HepG2 (cell line): ENCODE measurements around the gene GLB1L3. TPM values are rescaled to one million over a fixed set of nuclear protein-coding genes. Genes with fewer than 3 reads are reported as not detected.
A peak's percentile ranks its signal among the peaks of the same experiment; 100 is the strongest.

Source experiments
- ATAC-seq: fragments of 200-7000 bp; cut with Tn5 transposase; 3 replicates; pipeline ENCODE4 v1.9.1; 2020; ENCODE audit warnings: mild to moderate bottlenecking, moderate library complexity
- BruUV-seq: library from RNA; stranded (reverse); fragments of 400-500 nt; replicated peaks from 2 replicates; lab custom pipeline; 2021; lab: Mats Ljungman, UMichigan
- CTCF ChIA-PET: fragments of 300-600 bp; formaldehyde crosslinking; extraction: SDS; loops from one replicate; lab custom pipeline; 2021; ENCODE audit warnings: low total read pairs, inconsistent platforms, low intra/inter-chr PET ratio; lab: Yijun Ruan, JAX
- POLR2A ChIA-PET: fragments of 350-600 bp; sonication (Branson Sonifier 250); formaldehyde crosslinking; loops from one replicate; lab custom pipeline; 2020; ENCODE audit warnings: antibody characterized with exemption, inconsistent platforms; lab: Yijun Ruan, JAX
- DNase-seq: peaks from one replicate; pipeline ENCODE4 v3.0.0-alpha.2; 2015; ENCODE audit warnings: low spot score
- FAIRE-seq: peaks from 3 replicates; lab custom pipeline; 2011; peaks lifted over from hg19 to GRCh38; lab: Jason Lieb, UNC
- H2AFZ ChIP-seq: one replicate; pipeline ENCODE4 v1.6.1; 2011; ENCODE audit warnings: low read length, inconsistent platforms
- H3K27ac ChIP-seq: fragments of 300-600 bp; 3 replicates; pipeline ENCODE4 v1.8.0; 2011; ENCODE audit warnings: mixed run types, mild to moderate bottlenecking, mixed read lengths, low read length, inconsistent platforms; ENCODE audit not compliant: insufficient read depth; ENCODE audit errors: extremely low read length
- H3K27me3 ChIP-seq, 2 experiments: fragments of 200-600 bp in 1 of 2; 2 replicates in 1 of 2; 3 replicates in 1 of 2; pipeline versions ENCODE4 v1.6.0 to v1.8.0; 2011; ENCODE audit warnings: low read length in 2 of 2, mild to moderate bottlenecking in 2 of 2, moderate library complexity in 2 of 2, inconsistent platforms in 1 of 2; ENCODE audit not compliant: insufficient read depth in 2 of 2, control insufficient read depth in 1 of 2
- H3K36me3 ChIP-seq, 2 experiments: fragments of 200-600 bp in 1 of 2; replicated peaks in 1 of 2; 2 replicates in 1 of 2; 3 replicates in 1 of 2; pipeline versions ENCODE4 v1.5.1 to v1.8.0; 2011; ENCODE audit warnings: low read length in 2 of 2, inconsistent platforms in 1 of 2; ENCODE audit not compliant: insufficient read depth in 2 of 2, control insufficient read depth in 1 of 2
- H3K4me1 ChIP-seq: 2 replicates; pipeline ENCODE4 v1.5.1; 2012; ENCODE audit warnings: low read length, inconsistent platforms; ENCODE audit not compliant: insufficient read depth
- H3K4me2 ChIP-seq: 2 replicates; pipeline ENCODE4 v1.6.0; 2011; ENCODE audit warnings: low read depth, low read length, inconsistent platforms
- H3K4me3 ChIP-seq, 3 experiments: fragments of 200-600 bp in 1 of 3; sonication (generic), shearing (Covaris generic) in 1 of 3; replicated peaks in 1 of 3; 2 replicates each; pipeline ENCODE4 v1.5.1; 2011 to 2016; ENCODE audit warnings: low read length in 3 of 3, inconsistent platforms in 2 of 3, low read depth in 2 of 3, mild to moderate bottlenecking in 2 of 3, control low read depth in 1 of 3, mixed read lengths in 1 of 3; ENCODE audit not compliant: insufficient read depth in 1 of 3
- H3K79me2 ChIP-seq: one replicate; pipeline ENCODE4 v1.6.1; 2011; ENCODE audit warnings: low read length, inconsistent platforms; ENCODE audit not compliant: insufficient read depth
- H3K9ac ChIP-seq: 2 replicates; pipeline ENCODE4 v1.6.0; 2011; ENCODE audit warnings: mild to moderate bottlenecking, low read depth, low read length, inconsistent platforms; ENCODE audit not compliant: insufficient read depth
- H3K9me3 ChIP-seq: 2 replicates; pipeline ENCODE4 v1.5.1; 2012; ENCODE audit warnings: mild to moderate bottlenecking, low read length
- H4K20me1 ChIP-seq: 2 replicates; pipeline ENCODE4 v1.6.0; 2011; ENCODE audit warnings: inconsistent platforms, mild to moderate bottlenecking, low read length, moderate library complexity; ENCODE audit not compliant: insufficient read depth
- ARHGAP35 ChIP-seq: sonication (generic); formaldehyde crosslinking; IDR thresholded peaks from 2 replicates; pipeline ENCODE4 v1.9.0; 2022; ENCODE audit warnings: mild to moderate bottlenecking, inconsistent platforms, moderate library complexity, missing genetic modification reagents, borderline replicate concordance
- CBX2 ChIP-seq, 2 experiments: fragments of 200-600 bp in 1 of 2; sonication (generic); formaldehyde crosslinking in 1 of 2; IDR thresholded peaks; 2 replicates each; pipeline versions ENCODE4 v1.7.0 to v1.8.1; 2018 to 2022; ENCODE audit warnings: low read depth in 2 of 2, low read length in 1 of 2, mild to moderate bottlenecking in 1 of 2, missing genetic modification reagents in 1 of 2
- EZH2 ChIP-seq: conservative IDR thresholded peaks from 2 replicates; pipeline ENCODE4 v1.6.1; 2012; ENCODE audit warnings: mild to moderate bottlenecking, low read depth, low read length, moderate library complexity
- IRF2 ChIP-seq: IDR thresholded peaks from 2 replicates; pipeline ENCODE4 v1.6.1; 2018; ENCODE audit warnings: missing genetic modification reagents, missing compliant biosample characterization
- KAT2B ChIP-seq: fragments of 150-350 bp; IDR thresholded peaks from 2 replicates; pipeline ENCODE4 v1.6.1; 2014; ENCODE audit warnings: low read depth, low read length, borderline replicate concordance
- KDM2A ChIP-seq: sonication (generic); formaldehyde crosslinking; IDR thresholded peaks from 2 replicates; pipeline ENCODE4 v1.4.0; 2020; ENCODE audit warnings: low read depth, missing genetic modification reagents, borderline replicate concordance
- MBNL3 ChIP-seq: fragments of 250-450 bp; sonication (Bioruptor Pico); conservative IDR thresholded peaks from 2 replicates; pipeline ENCODE4 v1.8.0; 2022; ENCODE audit warnings: mild to moderate bottlenecking, inconsistent platforms
- MED1 ChIP-seq: sonication (generic); formaldehyde crosslinking; IDR thresholded peaks from 2 replicates; pipeline ENCODE4 v1.4.0; 2020; ENCODE audit warnings: missing genetic modification reagents
- NR2C2 ChIP-seq: sonication (generic); formaldehyde crosslinking; IDR thresholded peaks from 2 replicates; pipeline ENCODE4 v1.4.0; 2020; ENCODE audit warnings: missing genetic modification reagents, mild to moderate bottlenecking, moderate library complexity, borderline replicate concordance
- PAF1 ChIP-seq: IDR thresholded peaks from 2 replicates; pipeline ENCODE4 v1.6.1; 2016; ENCODE audit warnings: missing genetic modification reagents, missing compliant biosample characterization
- PRMT3 ChIP-seq: sonication (generic); formaldehyde crosslinking; IDR thresholded peaks from 2 replicates; pipeline ENCODE4 v1.8.1; 2022; ENCODE audit warnings: low read depth, mild to moderate bottlenecking, moderate library complexity, missing genetic modification reagents, borderline replicate concordance
- RBM22 ChIP-seq: fragments of 200-400 bp; formaldehyde crosslinking; optimal IDR thresholded peaks from 2 replicates; pipeline ENCODE3; 2017; ENCODE audit warnings: mild to moderate bottlenecking, low read length, moderate library complexity
- SOX13 ChIP-seq, 3 experiments: fragments of 450-650 bp in 1 of 3; sonication (generic) in 1 of 3; formaldehyde crosslinking in 1 of 3; IDR thresholded peaks in 2 of 3; conservative IDR thresholded peaks in 1 of 3; 2 replicates each; pipeline versions ENCODE4 v1.5.0 to v1.6.1; 2016 to 2020; ENCODE audit warnings: antibody characterized with exemption in 1 of 3, mild to moderate bottlenecking in 1 of 3, missing compliant biosample characterization in 1 of 3, missing genetic modification reagents in 1 of 3, moderate library complexity in 1 of 3
- U2AF2 ChIP-seq: fragments of 200-400 bp; formaldehyde crosslinking; IDR thresholded peaks from 2 replicates; pipeline ENCODE4 v1.6.1; 2017; ENCODE audit warnings: low read depth, mild to moderate bottlenecking, low read length
- ZBTB21 ChIP-seq: sonication (generic); formaldehyde crosslinking; IDR thresholded peaks from 2 replicates; pipeline ENCODE4 v1.4.0; 2020; ENCODE audit warnings: missing genetic modification reagents
- ZNF234 ChIP-seq: sonication (generic); formaldehyde crosslinking; conservative IDR thresholded peaks from 2 replicates; pipeline ENCODE4 v1.5.1; 2020; ENCODE audit warnings: mild to moderate bottlenecking, missing genetic modification reagents
- ZNF414 ChIP-seq: sonication (generic); formaldehyde crosslinking; IDR thresholded peaks from 2 replicates; pipeline ENCODE4 v1.5.0; 2020; ENCODE audit warnings: missing genetic modification reagents
- ZNF543 ChIP-seq: sonication (generic); formaldehyde crosslinking; IDR thresholded peaks from 2 replicates; pipeline ENCODE4 v1.4.0; 2020; ENCODE audit warnings: mild to moderate bottlenecking, missing genetic modification reagents
- ZNF607 ChIP-seq: sonication (generic); formaldehyde crosslinking; IDR thresholded peaks from 2 replicates; pipeline ENCODE4 v1.5.1; 2020; ENCODE audit warnings: missing genetic modification reagents, mild to moderate bottlenecking, borderline replicate concordance
- ZNF850 ChIP-seq: sonication (generic); formaldehyde crosslinking; conservative IDR thresholded peaks from 2 replicates; pipeline ENCODE4 v1.9.0; 2021; ENCODE audit warnings: mild to moderate bottlenecking, missing genetic modification reagents
- WGBS: methylation state at CpG from one replicate; pipeline ENCODE4 v1.1.6; 2017; ENCODE audit warnings: low lambda C conversion rate; 5-methylcytosine and 5-hydroxymethylcytosine counted together
- in situ Hi-C: cut with HindIII; loops from 2 replicates; pipeline ENCODE4 v1.10.0; 2017; ENCODE audit warnings: low pct_unique_long_range_greater_than_20kb; ENCODE audit not compliant: extremely low pct_ligation_motif_present
- intact Hi-C: fragments of 100-400 bp; cut with micrococcal nuclease; formaldehyde crosslinking; loops from one replicate; pipeline ENCODE4 v1.10.0; 2022; ENCODE audit not compliant: unreplicated experiment
- polyA plus RNA-seq, 8 experiments: library from polyadenylated mRNA; depleted of rRNA in 3 of 8; stranded (reverse) in 7 of 8; unstranded in 1 of 8; fragments of >200 nt; fragmentation: Illumina TruSeq in 4 of 8; extraction: Trizol in 4 of 8; gene quantifications; 2 replicates each; pipeline versions ENCODE4 v1.2.1 to v1.2.3, GENCODE V29; 2011 to 2016; ENCODE audit warnings: low read depth in 4 of 8, missing spikeins in 1 of 8, mixed read lengths in 1 of 8; ENCODE audit not compliant: insufficient read depth in 1 of 8
- total RNA-seq, 5 experiments: library from RNA; depleted of rRNA; stranded (reverse); fragments of >200 nt; fragmentation: Illumina TruSeq; extraction: Trizol; gene quantifications; 2 replicates each; pipeline ENCODE4 v1.2.3, GENCODE V29; 2016; ENCODE audit warnings: low read depth in 1 of 5
- TF ChIP-seq, protein P1 (sequence below): sonication (generic); formaldehyde crosslinking; IDR thresholded peaks from 2 replicates; pipeline ENCODE4 v1.4.0; 2020; ENCODE audit warnings: missing genetic modification reagents
- TF ChIP-seq, protein P2 (sequence below): sonication (generic); formaldehyde crosslinking; IDR thresholded peaks from 2 replicates; pipeline ENCODE4 v1.5.1; 2020; ENCODE audit warnings: missing genetic modification reagents, mild to moderate bottlenecking, borderline replicate concordance

Gene GLB1L3
- total and polyA plus RNA-seq, 2 of the 13 experiments (the other 11 are each of a cell fraction or from before 2014, with no cell fraction given): not detected

DNA sequence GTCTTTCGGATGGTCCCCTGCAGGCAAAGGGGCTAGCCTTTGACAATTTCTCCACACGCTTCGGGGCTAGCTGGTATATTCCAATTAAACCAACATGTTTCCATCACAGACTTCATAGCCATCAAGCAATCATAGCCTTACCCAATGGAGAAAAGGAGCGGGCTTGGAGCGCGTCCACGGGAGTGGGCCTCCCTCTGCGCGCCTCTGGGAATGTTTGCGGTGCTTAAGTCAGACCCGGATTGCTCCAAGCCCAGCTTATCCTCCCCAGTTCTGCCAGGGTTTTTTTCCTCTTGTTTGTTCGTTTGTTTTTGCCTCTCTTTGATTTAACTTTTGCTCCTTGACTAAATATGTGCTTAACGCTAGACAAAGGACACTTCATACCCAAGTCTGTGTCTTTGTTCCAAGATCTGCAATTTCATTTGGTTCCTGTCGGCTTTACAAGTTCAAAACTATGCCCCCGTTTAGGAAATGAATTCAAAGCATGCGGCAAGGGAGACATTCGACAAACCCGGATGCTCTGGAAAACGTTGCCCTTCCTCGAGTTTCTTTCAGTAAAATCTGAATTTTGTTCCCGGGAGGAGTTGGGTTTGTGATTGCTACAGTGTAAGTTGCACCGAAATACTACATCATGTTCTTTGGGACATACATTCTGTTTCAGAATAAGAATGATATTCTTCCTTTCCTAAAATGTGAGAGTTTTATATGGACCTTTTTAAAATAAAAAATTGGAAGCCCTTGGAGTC, 54.6 kb downstream of the GLB1L3 start:
- Histone ChIP-seq H3K4me2 (peak overlapping the region; percentile 63), H3K9me3 (no peaks in the 10 kb centered on the region), H4K20me1 (no peaks in the 10 kb centered on the region), H3K9ac (no peak overlapping the region), H3K4me1 (peaks cover 16% of the 10 kb centered on the region), H3K27ac (no peak overlapping the region), H3K36me3 (no peaks in the 10 kb centered on the region), H3K4me3 (peak overlapping the region in 2 of 3 experiments; percentile 34 to 52; a peak in 2 of 6 replicates), H3K79me2 (no peaks in the 10 kb centered on the region), H3K27me3 (peaks cover 0 to 23% of the 10 kb centered on the region in 2 experiments), H2AFZ (no peak overlapping the region)
- BruUV-seq: no TSS peak
- in situ Hi-C loops: no loop called here
- FAIRE-seq (no peak), ATAC-seq (no peak), DNase-seq (peak; percentile 15)
- intact Hi-C loops: no loop called here
- 17% methylated on average over 20 of the region's 22 CpGs for WGBS
- ChIA-PET CTCF (no interaction called here), POLR2A (no interaction called here)
- TF ChIP-seq ZNF543 (CRISPR knock-in tag) (no peak), PAF1 (CRISPR knock-in tag) (no peak), EZH2 (peak; percentile 54; the same call in 1 of the 2 replicates), KAT2B (no peak), IRF2 (no peak), SOX13 (IDR thresholded peaks at IDR 0.05) (no peak), SOX13 (CRISPR knock-in tag; conservative IDR thresholded peaks at IDR 0.05 in 1 of 2, IDR thresholded peaks at IDR 0.05 in 1 of 2) (peak in 1 of 2 experiments; percentile 12; a peak in 1 of 4 replicates), ARHGAP35 (CRISPR knock-in tag) (no peak), NR2C2 (CRISPR knock-in tag) (no peak), ZNF234 (CRISPR knock-in tag) (no peak), ZNF607 (CRISPR knock-in tag) (no peak), ZNF414 (CRISPR knock-in tag) (no peak), U2AF2 (no peak), ZNF850 (CRISPR knock-in tag) (no peak), KDM2A (CRISPR knock-in tag) (no peak), MED1 (CRISPR knock-in tag) (no peak), PRMT3 (CRISPR knock-in tag) (no peak), ZBTB21 (no peak), MBNL3 (no peak), RBM22 (no peak), CBX2 (IDR thresholded peaks at IDR 0.05; ENCODE audit: low read depth, low read length) (0 out of 2 replicates have a peak, but pooled peaks have one; percentile 64), CBX2 (CRISPR knock-in tag; IDR thresholded peaks at IDR 0.05; ENCODE audit: low read depth) (no peak)
- TF ChIP-seq, protein P1, sequence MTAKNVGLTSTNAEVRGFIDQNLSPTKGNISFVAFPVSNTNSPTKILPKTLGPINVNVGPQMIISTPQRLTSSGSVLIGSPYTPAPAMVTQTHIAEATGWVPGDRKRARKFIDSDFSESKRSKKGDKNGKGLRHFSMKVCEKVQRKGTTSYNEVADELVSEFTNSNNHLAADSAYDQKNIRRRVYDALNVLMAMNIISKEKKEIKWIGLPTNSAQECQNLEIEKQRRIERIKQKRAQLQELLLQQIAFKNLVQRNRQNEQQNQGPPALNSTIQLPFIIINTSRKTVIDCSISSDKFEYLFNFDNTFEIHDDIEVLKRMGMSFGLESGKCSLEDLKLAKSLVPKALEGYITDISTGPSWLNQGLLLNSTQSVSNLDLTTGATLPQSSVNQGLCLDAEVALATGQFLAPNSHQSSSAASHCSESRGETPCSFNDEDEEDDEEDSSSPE (CRISPR knock-in tag): no peak
- TF ChIP-seq, protein P2, sequence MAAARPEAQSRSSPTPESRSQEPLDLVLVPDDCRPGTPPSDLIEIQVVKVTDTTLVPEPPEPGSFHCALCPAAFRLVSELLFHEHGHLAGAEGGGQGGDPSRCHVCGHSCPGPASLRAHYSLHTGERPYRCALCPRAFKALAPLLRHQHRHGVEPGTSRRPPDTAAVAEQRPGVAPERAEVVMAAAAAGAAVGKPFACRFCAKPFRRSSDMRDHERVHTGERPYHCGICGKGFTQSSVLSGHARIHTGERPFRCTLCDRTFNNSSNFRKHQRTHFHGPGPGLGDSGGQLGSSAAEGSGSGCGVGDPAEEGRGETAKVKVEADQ (CRISPR knock-in tag): no peak
